H1 (cell line): ENCODE data around the gene SLC16A8. TPM values are rescaled to one million over a fixed set of nuclear protein-coding genes. Genes with fewer than 3 reads are reported as not detected.

Experiments
- CTCF ChIA-PET: fragments of 300-600 bp; sonication (Branson Sonifier 250); formaldehyde crosslinking; loops from one replicate; lab custom pipeline; 2021; ENCODE audit not compliant: partially characterized antibody; lab: Charles Lee
- POLR2A ChIA-PET: fragments of 300-600 bp; sonication (Branson Sonifier 250); formaldehyde crosslinking; loops from one replicate; lab custom pipeline; 2021; ENCODE audit warnings: inconsistent platforms; ENCODE audit not compliant: partially characterized antibody; lab: Charles Lee
- DNase-seq, 2 experiments: peaks; one replicate each; pipeline versions ENCODE4 v3.0.0 to v3.0.0-alpha.2; 2010 to 2022; ENCODE audit warnings: low spot score in 2 of 2, low read depth in 1 of 2, mixed read lengths in 1 of 2
- FAIRE-seq: peaks from 2 replicates; lab custom pipeline; 2011; peaks lifted over from hg19 to GRCh38; lab: Jason Lieb, UNC
- H2AFZ ChIP-seq: 2 replicates; pipeline ENCODE4 v1.8.1; 2012; ENCODE audit warnings: low read length, inconsistent platforms
- H2AK5ac ChIP-seq: 2 replicates; pipeline ENCODE4 v1.6.1; 2013; ENCODE audit warnings: low read depth, low read length
- H2BK120ac ChIP-seq: replicated peaks from 2 replicates; pipeline ENCODE3; 2013; ENCODE audit warnings: low read depth, low read length, inconsistent platforms
- H2BK12ac ChIP-seq: 2 replicates; pipeline ENCODE4 v1.6.1; 2013; ENCODE audit warnings: low read depth, low read length
- H2BK15ac ChIP-seq: 2 replicates; pipeline ENCODE4 v1.6.1; 2013; ENCODE audit warnings: low read length
- H2BK20ac ChIP-seq: 2 replicates; pipeline ENCODE4 v1.6.1; 2013; ENCODE audit warnings: low read length
- H2BK5ac ChIP-seq: 2 replicates; pipeline ENCODE4 v1.6.1; 2013; ENCODE audit warnings: low read depth, low read length
- H3K14ac ChIP-seq: 2 replicates; pipeline ENCODE4 v1.6.1; 2013; ENCODE audit warnings: inconsistent platforms; ENCODE audit not compliant: insufficient read length
- H3K18ac ChIP-seq: 2 replicates; pipeline ENCODE4 v1.6.1; 2013; ENCODE audit warnings: low read length; ENCODE audit errors: extremely low read depth
- H3K23ac ChIP-seq: 2 replicates; pipeline ENCODE4 v1.6.1; 2013; ENCODE audit warnings: inconsistent platforms; ENCODE audit not compliant: insufficient read length
- H3K23me2 ChIP-seq: 2 replicates; pipeline ENCODE4 v1.6.1; 2013; ENCODE audit warnings: low read depth, low read length
- H3K27ac ChIP-seq: 2 replicates; pipeline ENCODE4 v1.6.1; 2011; ENCODE audit warnings: low read depth, low read length, inconsistent platforms
- H3K27me3 ChIP-seq, 4 experiments: replicated peaks in 1 of 4; 1 replicate in 1 of 4; 2 replicates in 3 of 4; pipeline versions ENCODE4 v1.6.1 to v1.8.1; 2011 to 2013; ENCODE audit warnings: low read length in 3 of 4, mild to moderate bottlenecking in 3 of 4, inconsistent platforms in 2 of 4, mixed read lengths in 2 of 4, moderate library complexity in 1 of 4; ENCODE audit not compliant: control insufficient read depth in 3 of 4, insufficient read depth in 3 of 4; ENCODE audit errors: extremely low read depth in 1 of 4
- H3K36me3 ChIP-seq, 4 experiments: 2 replicates each; pipeline versions ENCODE4 v1.6.1 to v1.8.1; 2011 to 2013; ENCODE audit warnings: mild to moderate bottlenecking in 4 of 4, low read length in 3 of 4, moderate library complexity in 2 of 4, control low read depth in 1 of 4, inconsistent platforms in 1 of 4; ENCODE audit not compliant: insufficient read depth in 4 of 4, control insufficient read depth in 2 of 4
- H3K4ac ChIP-seq: replicated peaks from 2 replicates; pipeline ENCODE3; 2013; ENCODE audit warnings: low read length, low read depth, mixed read lengths, inconsistent platforms; ENCODE audit not compliant: insufficient read length
- H3K4me1 ChIP-seq, 4 experiments: replicated peaks in 1 of 4; 1 replicate in 1 of 4; 2 replicates in 3 of 4; pipeline versions ENCODE4 v1.6.1 to v1.8.1; 2011 to 2013; ENCODE audit warnings: low read length in 3 of 4, inconsistent platforms in 2 of 4, mixed read lengths in 1 of 4; ENCODE audit not compliant: insufficient read depth in 4 of 4, control insufficient read depth in 3 of 4
- H3K4me2 ChIP-seq, 2 experiments: 2 replicates each; pipeline versions ENCODE4 v1.6.1 to v1.8.1; 2011 to 2013; ENCODE audit warnings: low read depth in 2 of 2, low read length in 2 of 2, control low read depth in 1 of 2, inconsistent platforms in 1 of 2, mild to moderate bottlenecking in 1 of 2; ENCODE audit not compliant: insufficient read depth in 1 of 2
- H3K4me3 ChIP-seq, 4 experiments: fragments of 200-600, 300-600 bp in 1 of 4; sonication (generic), shearing (Covaris generic), sonication (Bioruptor Twin) in 1 of 4; 2 replicates each; pipeline versions ENCODE4 v1.5.1 to v1.8.1; 2011 to 2016; ENCODE audit warnings: low read length in 4 of 4, low read depth in 3 of 4, control low read depth in 2 of 4, inconsistent platforms in 2 of 4, mild to moderate bottlenecking in 2 of 4, mixed read lengths in 1 of 4, moderate library complexity in 1 of 4; ENCODE audit not compliant: insufficient read depth in 2 of 4; ENCODE audit errors: extremely low read depth in 1 of 4
- H3K56ac ChIP-seq: replicated peaks from 2 replicates; pipeline ENCODE3; 2013; ENCODE audit warnings: low read depth, mild to moderate bottlenecking, mixed read lengths, low read length, inconsistent platforms; ENCODE audit not compliant: insufficient read length
- H3K79me1 ChIP-seq: 2 replicates; pipeline ENCODE4 v1.6.1; 2013; ENCODE audit warnings: low read depth, low read length, control low read depth
- H3K79me2 ChIP-seq, 2 experiments: 2 replicates each; pipeline versions ENCODE4 v1.6.1 to v1.8.1; 2012 to 2013; ENCODE audit warnings: low read length in 2 of 2, mild to moderate bottlenecking in 2 of 2, inconsistent platforms in 1 of 2; ENCODE audit not compliant: insufficient read depth in 2 of 2, control insufficient read depth in 1 of 2
- H3K9ac ChIP-seq, 4 experiments: replicated peaks in 1 of 4; 1 replicate in 1 of 4; 2 replicates in 3 of 4; pipeline versions ENCODE4 v1.6.1 to v1.8.1; 2011 to 2013; ENCODE audit warnings: low read depth in 3 of 4, low read length in 3 of 4, control low read depth in 2 of 4, mild to moderate bottlenecking in 2 of 4, moderate library complexity in 2 of 4, inconsistent platforms in 1 of 4; ENCODE audit errors: extremely low read depth in 1 of 4
- H3K9me3 ChIP-seq, 2 experiments: 2 replicates each; pipeline versions ENCODE4 v1.6.1 to v1.8.1; 2012 to 2013; ENCODE audit warnings: mild to moderate bottlenecking in 2 of 2, moderate library complexity in 2 of 2, control low read depth in 1 of 2, inconsistent platforms in 1 of 2, low read depth in 1 of 2, low read length in 1 of 2, mixed read lengths in 1 of 2; ENCODE audit not compliant: insufficient read depth in 2 of 2
- H4K20me1 ChIP-seq, 2 experiments: replicated peaks in 1 of 2; 2 replicates each; pipeline versions ENCODE3 to v1.8.1; 2011 to 2013; ENCODE audit warnings: inconsistent platforms in 2 of 2, low read length in 2 of 2, mild to moderate bottlenecking in 1 of 2; ENCODE audit not compliant: insufficient read depth in 2 of 2, control insufficient read depth in 1 of 2
- H4K5ac ChIP-seq: 2 replicates; pipeline ENCODE4 v1.6.1; 2013; ENCODE audit warnings: low read length, low read depth, mixed read lengths, inconsistent platforms; ENCODE audit not compliant: insufficient read length
- H4K8ac ChIP-seq: 2 replicates; pipeline ENCODE4 v1.8.0; 2013; ENCODE audit warnings: mild to moderate bottlenecking, moderate library complexity, low read length, inconsistent platforms; ENCODE audit not compliant: insufficient read depth; ENCODE audit errors: extremely low read depth
- H4K91ac ChIP-seq: replicated peaks from 2 replicates; pipeline ENCODE3; 2013; ENCODE audit warnings: low read length, mixed read lengths, inconsistent platforms; ENCODE audit not compliant: insufficient read length
- BCL11A ChIP-seq, 2 experiments: IDR thresholded peaks; one replicate each; pipeline ENCODE4 v1.6.1; 2011; ENCODE audit warnings: low read depth in 2 of 2, low read length in 2 of 2, mild to moderate bottlenecking in 2 of 2
- CHD2 ChIP-seq: IDR thresholded peaks from 2 replicates; pipeline ENCODE4 v1.6.1; 2012; ENCODE audit warnings: low read length, improper control_type of control experiment
- MAFK ChIP-seq: IDR thresholded peaks from 2 replicates; pipeline ENCODE4 v1.6.1; 2012; ENCODE audit warnings: low read depth, mild to moderate bottlenecking, improper control_type of control experiment, low read length
- NANOG ChIP-seq: IDR thresholded peaks from 2 replicates; pipeline ENCODE4 v1.6.1; 2011; ENCODE audit warnings: low read length, low read depth, mild to moderate bottlenecking, inconsistent platforms; ENCODE audit not compliant: insufficient read depth, poor library complexity, severe bottlenecking
- SAP30 ChIP-seq: fragments of 300-600 bp; sonication (generic); IDR thresholded peaks from 2 replicates; pipeline ENCODE4 v1.7.1; 2012; ENCODE audit warnings: low read length, moderate library complexity, mild to moderate bottlenecking, inconsistent platforms; ENCODE audit not compliant: insufficient read depth, insufficient replicate concordance
- SIN3A ChIP-seq, 2 experiments: IDR thresholded peaks in 1 of 2; conservative IDR thresholded peaks in 1 of 2; 2 replicates each; pipeline ENCODE4 v1.6.1; 2011 to 2012; ENCODE audit warnings: low read length in 2 of 2, improper control_type of control experiment in 1 of 2, low read depth in 1 of 2, mild to moderate bottlenecking in 1 of 2
- SIX5 ChIP-seq: IDR thresholded peaks from 2 replicates; pipeline ENCODE4 v1.6.1; 2011; ENCODE audit warnings: mild to moderate bottlenecking, low read depth, low read length
- TAF1 ChIP-seq: IDR thresholded peaks from 2 replicates; pipeline ENCODE4 v1.6.1; 2011; ENCODE audit warnings: mild to moderate bottlenecking, low read depth, low read length
- TEAD4 ChIP-seq: IDR thresholded peaks from 2 replicates; pipeline ENCODE4 v1.6.1; 2012; ENCODE audit warnings: low read depth, low read length, inconsistent platforms, mixed read lengths
- WGBS, 2 experiments: shearing (Covaris generic) in 1 of 2; methylation state at CpG; one replicate each; pipeline versions ENCODE4 v1.1.6 to v1.1.7; 2013 to 2015; ENCODE audit warnings: low lambda C conversion rate in 2 of 2, mixed read lengths in 2 of 2, inconsistent platforms in 1 of 2, low coverage in 1 of 2, missing lambda C conversion rate in 1 of 2; ENCODE audit not compliant: insufficient replicate concordance in 2 of 2, insufficient coverage in 1 of 2, insufficient read length in 1 of 2; ENCODE audit errors: extremely low coverage in 1 of 2, missing lambda C conversion rate in 1 of 2; 5-methylcytosine and 5-hydroxymethylcytosine counted together
- polyA plus RNA-seq, 7 experiments: library from polyadenylated mRNA; depleted of rRNA in 3 of 7; stranded (reverse) in 5 of 7; unstranded in 2 of 7; fragments of >200 nt in 5 of 7; fragments of 200-250 nt in 2 of 7; gene quantifications; 1 replicate in 5 of 7; 2 replicates in 1 of 7; 4 replicates in 1 of 7; pipeline versions ENCODE4 v1.2.1 to v1.2.3, GENCODE V29; 2011 to 2013; ENCODE audit warnings: missing spikeins in 2 of 7, mixed read lengths in 2 of 7
- total RNA-seq: library from RNA; stranded (reverse); fragmentation: NEBNext Ultra II Directional; extraction: Animal tissue kit (Norgen Biotek cat#: 25700); gene quantifications from 2 replicates; pipeline ENCODE4 v1.2.1, GENCODE V29; 2021
- TF ChIP-seq, protein P1 (sequence below): IDR thresholded peaks from 2 replicates; pipeline ENCODE4 v1.6.1; 2011; ENCODE audit warnings: low read depth, mild to moderate bottlenecking, low read length; ENCODE audit not compliant: insufficient read depth

The SLC16A8 gene
- total and polyA plus RNA-seq, 2 of the 8 experiments (the other 6 are each of a cell fraction or from before 2014, with no cell fraction given), result 0.70 TPM; not detected in 1

DNA sequence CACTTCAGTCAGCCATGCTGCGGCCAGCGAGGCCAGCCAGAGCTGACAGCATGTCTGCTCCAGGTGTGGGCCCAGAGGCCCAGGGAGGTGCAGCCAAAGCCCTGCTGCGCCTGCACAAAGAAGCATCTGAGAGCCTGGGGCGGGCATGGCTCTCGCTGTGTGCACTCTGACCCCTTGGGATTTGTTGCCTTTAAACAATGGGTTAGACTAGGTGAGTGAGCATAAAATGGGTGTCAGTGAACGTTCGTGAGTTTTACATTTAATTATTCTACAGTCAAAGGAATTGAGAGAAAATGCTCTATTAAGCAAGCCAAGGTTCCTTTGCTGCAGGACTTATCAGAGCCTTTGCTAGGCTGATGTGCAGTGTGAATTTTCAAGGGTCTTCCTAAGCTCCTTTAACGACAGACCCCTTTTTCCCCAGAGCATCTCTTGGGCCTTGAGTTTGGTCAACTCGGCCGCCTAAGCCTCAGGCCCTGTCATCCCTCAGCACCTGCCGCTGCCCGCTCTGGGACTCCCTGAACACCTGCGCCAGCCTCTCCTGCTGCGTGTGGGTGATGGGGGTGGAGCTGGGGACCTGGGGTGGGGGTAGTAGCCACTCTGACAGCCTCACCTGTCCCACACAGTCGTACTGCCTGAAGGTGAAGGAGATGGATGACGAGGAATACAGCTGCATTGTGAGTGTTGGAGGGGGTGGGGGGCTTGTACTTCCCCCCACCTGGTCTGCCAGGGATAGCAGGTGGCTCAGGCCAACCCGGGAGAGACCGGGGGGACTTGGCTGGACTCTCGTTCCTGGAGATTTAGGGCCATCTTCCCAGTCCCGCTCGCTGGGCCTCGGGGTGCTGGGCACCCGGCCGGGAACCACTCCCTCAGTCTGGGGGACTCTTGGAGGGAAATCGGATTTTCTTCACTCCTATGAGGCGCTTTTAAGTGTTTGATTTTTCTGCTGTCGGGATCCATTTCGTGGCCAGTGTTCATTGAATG, 10.5 kb downstream of the SLC16A8 start:
- Histone ChIP-seq H3K4me2 (no peak overlapping the region), H2BK120ac (no peak overlapping the region), H3K27me3 (no peaks in the 10 kb centered on the region), H4K5ac (no peak overlapping the region), H4K20me1 (peaks cover 0 to 6% of the 10 kb centered on the region in 2 experiments), H2BK15ac (no peak overlapping the region), H3K4me3 (no peak overlapping the region), H3K9ac (no peak overlapping the region), H3K23me2 (no peaks in the 10 kb centered on the region), H4K8ac (no peak overlapping the region), H3K14ac (no peak overlapping the region), H4K91ac (no peak overlapping the region), H2BK12ac (no peak overlapping the region), H3K18ac (no peak overlapping the region), H3K56ac (no peak overlapping the region), H3K23ac (no peak overlapping the region), H2BK20ac (no peak overlapping the region), H2BK5ac (no peak overlapping the region), H3K79me2 (no peaks in the 10 kb centered on the region), H2AFZ (no peak overlapping the region), H3K79me1 (no peaks in the 10 kb centered on the region), H3K4me1 (no peaks in the 10 kb centered on the region), H3K27ac (no peak overlapping the region), H3K9me3 (no peaks in the 10 kb centered on the region), H2AK5ac (no peak overlapping the region), H3K36me3 (peaks cover 3 to 13% (median 8%) of the 10 kb centered on the region in 4 experiments; a peak in 7 of 8 replicates), H3K4ac (no peak overlapping the region)
- WGBS, 2 experiments, result 89% methylated on average over 27 of the region's 28 CpGs; no CpG with 5 or more reads in 1 of the 2 experiments
- FAIRE-seq (no peak), DNase-seq (no peak)
- CTCF ChIA-PET, result interaction anchor here (0.5 to 12.5 kb wide), 24 partner anchors 8 to 544 kb away, joined by 3 to 264 read pairs (median 4); partner anchors contain the start of genes PICK1 and SLC16A8
- POLR2A ChIA-PET, result interaction anchor here (0.6 to 1.6 kb wide), 6 partner anchors 11 to 130 kb away, joined by 3 to 5 read pairs (median 4); partner anchors contain the start of genes PICK1 and SLC16A8
- TF ChIP-seq TEAD4 (no peak), SIX5 (no peak), SAP30 (no peak), TAF1 (no peak), MAFK (no peak), CHD2 (no peak), SIN3A (conservative IDR thresholded peaks at IDR 0.05 in 1 of 2, IDR thresholded peaks at IDR 0.05 in 1 of 2; ENCODE audit: low read depth in 1 of 2, low read length in 2 of 2) (no peak), NANOG (no peak), BCL11A (IDR thresholded peaks at IDR 0.05; ENCODE audit: low read depth in 2 of 2, low read length in 2 of 2) (no peak)
- TF ChIP-seq, protein P1, sequence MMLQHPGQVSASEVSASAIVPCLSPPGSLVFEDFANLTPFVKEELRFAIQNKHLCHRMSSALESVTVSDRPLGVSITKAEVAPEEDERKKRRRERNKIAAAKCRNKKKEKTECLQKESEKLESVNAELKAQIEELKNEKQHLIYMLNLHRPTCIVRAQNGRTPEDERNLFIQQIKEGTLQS, result no peak
